Measurements from ENCODE around the gene HMGB1.
"Not testable (repeated sequence)": the region's sequence is repeated elsewhere in the genome, so short reads cannot be mapped to it uniquely, and the experiment has no call there.

HMGB1 gene

GRCh38 chr13:30465343-30465592 is 468 bp downstream of the HMGB1 start:
- DNase-seq, result no peak

GRCh38 chr13:30464496-30465342 is 1.0 kb downstream of the HMGB1 start:
- DNase-seq, result peak; percentile 76 to 86

GRCh38 chr13:30463787-30464495 is 1.8 kb downstream of the HMGB1 start:
- peak; percentile 61 to 68 for DNase-seq

- DNase-seq, result peak in 1 of 2 donors; percentile 61
Measured at GRCh38 chr13:30461279-30462066, 4.3 kb downstream of the HMGB1 start.

- no peak for DNase-seq
Measured at GRCh38 chr13:30457306-30457891, 8.3 kb downstream of the HMGB1 start.

- DNase-seq, result no peak
Measured at GRCh38 chr13:30456290-30456689, 9.4 kb downstream of the HMGB1 start.

- no peak for DNase-seq
Measured at GRCh38 chr13:30454991-30455390, 10.7 kb downstream of the HMGB1 start.

GRCh38 chr13:30453727-30454126 is 12.0 kb downstream of the HMGB1 start:
- no peak for DNase-seq

- DNase-seq, result not testable (repeated sequence)
Measured at GRCh38 chr13:30451476-30451875, 14.3 kb downstream of the HMGB1 start.

GRCh38 chr13:30450066-30450465 is 15.7 kb downstream of the HMGB1 start:
- no peak for DNase-seq

GRCh38 chr13:30448441-30448840 is 17.3 kb downstream of the HMGB1 start:
- no peak for DNase-seq

- no peak for DNase-seq
Measured at GRCh38 chr13:30446126-30446500, 19.6 kb downstream of the HMGB1 start.

GRCh38 chr13:30443957-30444404 is 21.8 kb downstream of the HMGB1 start:
- DNase-seq, result no peak

GRCh38 chr13:30443491-30443890 is 22.2 kb downstream of the HMGB1 start:
- not testable (repeated sequence) for DNase-seq

GRCh38 chr13:30442926-30443325 is 22.8 kb downstream of the HMGB1 start:
- no peak for DNase-seq

- no peak for DNase-seq
Measured at GRCh38 chr13:30440910-30441703, 24.6 kb downstream of the HMGB1 start.

- DNase-seq, result no peak
Measured at GRCh38 chr13:30438286-30438685, 27.4 kb downstream of the HMGB1 start.

GRCh38 chr13:30437177-30437576 is 28.6 kb downstream of the HMGB1 start:
- DNase-seq, result no peak

- DNase-seq, result no peak
Measured at GRCh38 chr13:30435911-30436451, 29.8 kb downstream of the HMGB1 start.

GRCh38 chr13:30431269-30431940 is 34.3 kb downstream of the HMGB1 start:
- DNase-seq, result no peak

Data from hippocampal formation (tissue), 2 donors.